Upper lobe of left lung (tissue), 6 donors: ENCODE results near the gene SEMA4D. TPM values are rescaled to one million over a fixed set of nuclear protein-coding genes. Genes with fewer than 3 reads are reported as not detected.
A peak's percentile ranks its signal among the peaks of the same experiment; 100 is the strongest.

Experiments
- ATAC-seq, 2 donors: fragments of 200-7000 bp; cut with Tn5 transposase; one replicate each; pipeline ENCODE4 v1.9.1; 2022; ENCODE audit warnings: mild to moderate bottlenecking in 2 of 2, moderate library complexity in 2 of 2; ENCODE audit not compliant: low FRiP score in 2 of 2
- DNase-seq, 2 donors: peaks; one replicate each; pipeline ENCODE4 v3.0.0-alpha.2; 2019 to 2020
- H3K27ac ChIP-seq, 4 donors: fragments of 200-600 bp; sonication (generic); one replicate each; pipeline ENCODE4 v1.5.1; 2016 to 2019
- H3K27me3 ChIP-seq, 4 donors: fragments of 200-600 bp; sonication (generic); one replicate each; pipeline ENCODE4 v1.5.1; 2017 to 2019
- H3K36me3 ChIP-seq, 4 donors: fragments of 200-600 bp; sonication (generic); one replicate each; pipeline ENCODE4 v1.5.1; 2016 to 2019
- H3K4me1 ChIP-seq, 4 donors: fragments of 200-600 bp; sonication (generic); one replicate each; pipeline ENCODE4 v1.5.1; 2018 to 2019
- H3K4me3 ChIP-seq, 4 donors: fragments of 200-600 bp; sonication (generic); one replicate each; pipeline ENCODE4 v1.5.1; 2017 to 2019; ENCODE audit warnings: mild to moderate bottlenecking in 2 of 4, moderate library complexity in 1 of 4
- H3K9me3 ChIP-seq, 4 donors: fragments of 200-600 bp; sonication (generic); one replicate each; pipeline ENCODE4 v1.5.1; 2018 to 2019
- CTCF ChIP-seq, 6 experiments: fragments of 450-650 bp in 4 of 6; fragments of 200-600 bp in 2 of 6; sonication (generic) in 2 of 6; IDR thresholded peaks; one replicate each; pipeline ENCODE4 v1.5.1; 2016 to 2019; ENCODE audit warnings: antibody characterized with exemption in 6 of 6
- EP300 ChIP-seq, 4 donors: sonication (generic); formaldehyde crosslinking; IDR thresholded peaks; one replicate each; pipeline ENCODE4 v1.5.1; 2017; ENCODE audit warnings: antibody characterized with exemption in 4 of 4, control low read depth in 2 of 4
- POLR2A ChIP-seq, 4 donors: fragments of 450-650 bp; IDR thresholded peaks; one replicate each; pipeline ENCODE4 v1.5.1; 2016 to 2017; ENCODE audit warnings: antibody characterized with exemption in 4 of 4, mild to moderate bottlenecking in 2 of 4
- POLR2AphosphoS5 ChIP-seq, 2 donors: sonication (generic); formaldehyde crosslinking; IDR thresholded peaks; one replicate each; pipeline ENCODE4 v1.5.1; 2017; ENCODE audit warnings: antibody characterized with exemption in 2 of 2
- WGBS, 2 donors: methylation state at CpG; one replicate each; pipeline ENCODE4 v1.1.5; 2017 to 2018; 5-methylcytosine and 5-hydroxymethylcytosine counted together
- total RNA-seq, 6 donors: library from RNA; depleted of rRNA in 4 of 6; stranded (reverse); fragments of >200 nt in 4 of 6; gene quantifications; one replicate each; pipeline versions ENCODE4 v1.1.0 to v1.2.1, GENCODE V29; 2016 to 2021
- donor health status: DM: no; HTN: no; CAD: no; lungs with moderate emphysema.
- donor health status: DM: no; HTN: yes; CAD: no; lungs with severe emphysema.

SEMA4D gene
- total RNA-seq, 6 donors from 2014 or later, result 24.6 to 61.3 (median 41.8) TPM

GRCh38 chr9:89427621-89428221 is 70.2 kb downstream of the SEMA4D start:
- DNase-seq, result no peak
- Histone ChIP-seq H3K9me3 (no peaks in the 10 kb centered on the region), H3K27me3 (no peaks in the 10 kb centered on the region), H3K27ac (no peak overlapping the region), H3K4me1 (peaks cover 9 to 29% (median 15%) of the 10 kb centered on the region in 4 donors), H3K4me3 (no peak overlapping the region), H3K36me3 (no peaks in the 10 kb centered on the region)
- TF ChIP-seq POLR2AphosphoS5 (IDR thresholded peaks at IDR 0.05) (no peak), EP300 (IDR thresholded peaks at IDR 0.05) (no peak), CTCF (IDR thresholded peaks at IDR 0.05) (no peak), POLR2A (IDR thresholded peaks at IDR 0.05) (no peak)
- ATAC-seq, result no peak
- WGBS, 2 donors, result 82 to 87% methylated on average over 11 to 17 of the region's 17 CpGs

GRCh38 chr9:89426384-89426961 is 71.4 kb downstream of the SEMA4D start:
- DNase-seq (no peak), ATAC-seq (no peak)
- H3K4me1 ChIP-seq, result peaks cover 4 to 18% (median 8%) of the 10 kb centered on the region in 4 donors

GRCh38 chr9:89425921-89426383 is 72.0 kb downstream of the SEMA4D start:
- ATAC-seq, result no peak
- no peak for TF ChIP-seq POLR2A (IDR thresholded peaks at IDR 0.05)
- no peak for TF ChIP-seq POLR2AphosphoS5 (IDR thresholded peaks at IDR 0.05)
- TF ChIP-seq CTCF (IDR thresholded peaks at IDR 0.05), result no peak
- TF ChIP-seq EP300 (IDR thresholded peaks at IDR 0.05), result no peak
- Histone ChIP-seq H3K27me3 (no peaks in the 10 kb centered on the region), H3K9me3 (no peaks in the 10 kb centered on the region), H3K36me3 (no peaks in the 10 kb centered on the region), H3K27ac (peak overlapping the region in 1 of 4 donors; percentile 6), H3K4me3 (no peak overlapping the region), H3K4me1 (peaks cover 4 to 14% (median 9%) of the 10 kb centered on the region in 4 donors)
- WGBS, 2 donors, result 80 to 83% methylated on average over 2 to 6 of the region's 7 CpGs
- DNase-seq, result no peak

More at GRCh38 chr9:89426384-89426961, 71.4 kb downstream of the SEMA4D start:
- WGBS, 2 donors, result 65 to 71% methylated on average over 14 of the region's 14 CpGs
- Histone ChIP-seq H3K4me3 (no peak overlapping the region), H3K27me3 (no peaks in the 10 kb centered on the region), H3K36me3 (no peaks in the 10 kb centered on the region), H3K27ac (peak overlapping the region in 1 of 4 donors; percentile 0), H3K9me3 (no peaks in the 10 kb centered on the region)
- TF ChIP-seq POLR2A (IDR thresholded peaks at IDR 0.05) (no peak), CTCF (IDR thresholded peaks at IDR 0.05) (no peak), POLR2AphosphoS5 (IDR thresholded peaks at IDR 0.05) (no peak), EP300 (IDR thresholded peaks at IDR 0.05) (no peak)

GRCh38 chr9:89425024-89425805 is 72.7 kb downstream of the SEMA4D start:
- no peak for TF ChIP-seq POLR2AphosphoS5 (IDR thresholded peaks at IDR 0.05)
- TF ChIP-seq POLR2A (IDR thresholded peaks at IDR 0.05), result no peak
- TF ChIP-seq EP300 (IDR thresholded peaks at IDR 0.05), result no peak
- no peak for TF ChIP-seq CTCF (IDR thresholded peaks at IDR 0.05)
- WGBS, 2 donors, result 71 to 79% methylated on average over 3 to 9 of the region's 9 CpGs
- Histone ChIP-seq H3K36me3 (no peaks in the 10 kb centered on the region), H3K4me3 (no peak overlapping the region), H3K27ac (peak overlapping the region in 2 of 4 donors; percentile 3 to 6), H3K9me3 (no peaks in the 10 kb centered on the region), H3K27me3 (no peaks in the 10 kb centered on the region), H3K4me1 (peaks cover 4 to 20% (median 10%) of the 10 kb centered on the region in 4 donors)
- no peak for DNase-seq
- ATAC-seq, result no peak
